HFFc6 (cell line): Measurements from ENCODE around the gene TBX15. TPM values are rescaled to one million over a fixed set of nuclear protein-coding genes. Genes with fewer than 3 reads are reported as not detected.

ENCODE experiments used
- DNase-seq: peaks from one replicate; pipeline ENCODE4 v3.0.0-alpha.2; 2018
- H3K27ac Mint-ChIP-seq: 2 replicates; pipeline ENCODE4 v1.8.0; 2020; ENCODE audit warnings: mild to moderate bottlenecking, mixed read lengths
- H3K27me3 Mint-ChIP-seq: 2 replicates; pipeline ENCODE4 v1.8.0; 2021; ENCODE audit warnings: mild to moderate bottlenecking, moderate library complexity, mixed read lengths; ENCODE audit not compliant: insufficient read depth
- H3K36me3 Mint-ChIP-seq: 2 replicates; pipeline ENCODE4 v1.8.0; 2021; ENCODE audit warnings: low read depth, mixed read lengths
- H3K4me1 Mint-ChIP-seq: 2 replicates; pipeline ENCODE4 v1.8.0; 2020; ENCODE audit warnings: low read depth, mixed read lengths
- H3K4me3 Mint-ChIP-seq: 2 replicates; pipeline ENCODE4 v1.8.0; 2020; ENCODE audit warnings: mild to moderate bottlenecking, moderate library complexity, mixed read lengths
- H3K9me3 Mint-ChIP-seq: 2 replicates; pipeline ENCODE4 v1.8.0; 2020; ENCODE audit warnings: mild to moderate bottlenecking, mixed read lengths
- total RNA-seq, 6 experiments: library from RNA; stranded (reverse); fragmentation: NEBNext Ultra II Directional; extraction: Animal tissue kit (Norgen Biotek cat#: 25700); gene quantifications; 2 replicates in 1 of 6; 3 replicates in 5 of 6; pipeline ENCODE4 v1.2.3, GENCODE V29; 2021
- TF ChIP-seq, protein P1 (sequence below): fragments of 200-600 bp; sonication (generic); IDR thresholded peaks from 2 replicates; pipeline ENCODE4 v1.5.0; 2021; ENCODE audit warnings: antibody characterized with exemption, mild to moderate bottlenecking

The TBX15 gene
- total RNA-seq, 6 experiments from 2014 or later, result 5.3 to 12.2 (median 10.0) TPM

DNA sequence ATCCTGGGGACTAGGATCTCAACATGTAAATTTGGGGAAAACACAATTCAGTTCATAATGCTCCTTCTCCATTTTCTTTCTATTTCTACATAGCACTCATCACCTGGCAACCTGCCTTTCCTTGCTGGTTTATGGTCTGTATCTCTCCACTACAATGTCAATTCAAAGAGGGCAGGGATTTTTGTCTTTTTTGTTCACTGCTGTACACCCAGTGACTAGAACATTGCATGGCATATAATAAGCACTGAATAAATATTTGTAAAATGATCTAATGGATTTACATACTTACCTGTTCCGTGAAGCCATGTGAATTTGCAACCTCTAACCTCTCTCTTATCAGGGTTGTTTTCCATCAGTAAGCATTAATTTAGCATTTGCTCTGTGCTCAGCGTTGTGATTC is 27.4 kb upstream of the TBX15 start:
- no peak for DNase-seq
- Mint-ChIP-seq H3K9me3 (no peaks in the 10 kb centered on the region), H3K27ac (no peak overlapping the region), H3K4me1 (peaks cover 6% of the 10 kb centered on the region), H3K36me3 (peaks cover 4% of the 10 kb centered on the region; the same call in 1 of the 2 replicates), H3K27me3 (peaks cover 1% of the 10 kb centered on the region; the same call in 1 of the 2 replicates), H3K4me3 (no peak overlapping the region)
- TF ChIP-seq, protein P1, sequence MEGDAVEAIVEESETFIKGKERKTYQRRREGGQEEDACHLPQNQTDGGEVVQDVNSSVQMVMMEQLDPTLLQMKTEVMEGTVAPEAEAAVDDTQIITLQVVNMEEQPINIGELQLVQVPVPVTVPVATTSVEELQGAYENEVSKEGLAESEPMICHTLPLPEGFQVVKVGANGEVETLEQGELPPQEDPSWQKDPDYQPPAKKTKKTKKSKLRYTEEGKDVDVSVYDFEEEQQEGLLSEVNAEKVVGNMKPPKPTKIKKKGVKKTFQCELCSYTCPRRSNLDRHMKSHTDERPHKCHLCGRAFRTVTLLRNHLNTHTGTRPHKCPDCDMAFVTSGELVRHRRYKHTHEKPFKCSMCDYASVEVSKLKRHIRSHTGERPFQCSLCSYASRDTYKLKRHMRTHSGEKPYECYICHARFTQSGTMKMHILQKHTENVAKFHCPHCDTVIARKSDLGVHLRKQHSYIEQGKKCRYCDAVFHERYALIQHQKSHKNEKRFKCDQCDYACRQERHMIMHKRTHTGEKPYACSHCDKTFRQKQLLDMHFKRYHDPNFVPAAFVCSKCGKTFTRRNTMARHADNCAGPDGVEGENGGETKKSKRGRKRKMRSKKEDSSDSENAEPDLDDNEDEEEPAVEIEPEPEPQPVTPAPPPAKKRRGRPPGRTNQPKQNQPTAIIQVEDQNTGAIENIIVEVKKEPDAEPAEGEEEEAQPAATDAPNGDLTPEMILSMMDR, result no peak

DNA sequence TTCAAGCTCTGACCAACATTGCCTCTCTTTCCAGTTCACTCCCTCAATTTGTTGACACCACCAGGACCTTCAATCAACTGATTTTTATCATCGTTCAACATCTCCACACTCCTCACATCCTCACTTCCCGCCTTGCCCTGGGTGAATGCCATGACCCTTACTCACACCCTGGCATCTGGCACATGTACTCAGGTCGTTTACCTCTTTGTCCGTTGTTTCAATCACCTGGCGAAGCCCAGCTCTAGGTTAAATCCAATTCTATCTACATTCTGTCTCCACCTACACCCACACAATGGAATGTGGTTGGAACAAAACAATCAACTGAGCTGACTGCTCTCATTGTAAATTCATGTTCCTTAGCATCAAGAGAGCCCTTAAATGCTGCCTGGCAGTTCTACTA is 24.2 kb upstream of the TBX15 start:
- Mint-ChIP-seq H3K4me3 (no peak overlapping the region), H3K4me1 (peaks cover 23% of the 10 kb centered on the region), H3K9me3 (no peaks in the 10 kb centered on the region), H3K27ac (no peak overlapping the region), H3K36me3 (no peaks in the 10 kb centered on the region), H3K27me3 (no peaks in the 10 kb centered on the region)
- TF ChIP-seq, protein P1, result no peak
- no peak for DNase-seq

DNA sequence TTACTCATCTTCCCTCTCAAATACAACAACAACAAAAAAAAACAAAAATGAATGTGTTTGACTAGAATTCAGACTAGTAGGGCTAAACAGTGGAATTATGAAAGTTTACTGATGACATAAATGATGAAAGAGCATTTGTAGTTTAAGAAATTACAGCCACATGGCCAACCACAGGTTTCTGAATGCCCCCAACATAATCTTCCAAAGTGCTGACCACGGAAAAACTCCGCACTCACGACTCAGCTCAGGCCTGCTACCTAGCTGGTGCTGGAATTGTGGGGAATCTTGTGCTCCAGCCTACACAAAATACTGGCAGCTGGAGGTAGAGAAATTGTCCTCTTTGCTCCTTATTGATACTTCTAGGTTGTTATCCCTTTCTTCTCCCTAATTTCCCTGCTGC is 23.6 kb upstream of the TBX15 start:
- no peak for DNase-seq
- no peaks in the 10 kb centered on the region for H3K27me3 Mint-ChIP-seq
- no peak overlapping the region for H3K27ac Mint-ChIP-seq
- no peaks in the 10 kb centered on the region for H3K9me3 Mint-ChIP-seq
- TF ChIP-seq, protein P1, result no peak
- H3K4me3 Mint-ChIP-seq, result no peak overlapping the region
- peaks cover 23% of the 10 kb centered on the region for H3K4me1 Mint-ChIP-seq
- H3K36me3 Mint-ChIP-seq, result no peaks in the 10 kb centered on the region

DNA sequence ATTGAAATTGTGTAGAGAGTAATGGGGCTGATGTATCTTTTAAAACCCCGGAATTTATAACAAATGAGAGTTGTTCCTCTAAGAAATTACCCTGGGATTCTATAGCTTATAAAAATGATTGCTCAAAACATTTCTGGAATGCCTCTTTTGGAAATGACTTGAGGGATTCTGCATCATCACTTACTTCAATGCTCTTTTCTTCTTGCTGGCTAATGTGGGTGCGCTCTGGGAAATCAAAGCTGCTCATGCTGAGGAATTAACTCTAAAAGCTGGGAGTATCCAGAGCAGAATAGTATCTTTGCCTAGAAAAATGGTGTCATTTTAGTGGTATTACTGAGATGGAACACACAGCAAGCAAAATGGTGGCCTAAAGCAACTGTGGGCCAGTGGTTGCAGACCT is 23.0 kb upstream of the TBX15 start:
- no peaks in the 10 kb centered on the region for H3K9me3 Mint-ChIP-seq
- no peak for DNase-seq
- H3K27me3 Mint-ChIP-seq, result no peaks in the 10 kb centered on the region
- no peak overlapping the region for H3K4me3 Mint-ChIP-seq
- H3K27ac Mint-ChIP-seq, result no peak overlapping the region
- H3K36me3 Mint-ChIP-seq, result no peaks in the 10 kb centered on the region
- TF ChIP-seq, protein P1, result no peak
- H3K4me1 Mint-ChIP-seq, result peaks cover 23% of the 10 kb centered on the region

DNA sequence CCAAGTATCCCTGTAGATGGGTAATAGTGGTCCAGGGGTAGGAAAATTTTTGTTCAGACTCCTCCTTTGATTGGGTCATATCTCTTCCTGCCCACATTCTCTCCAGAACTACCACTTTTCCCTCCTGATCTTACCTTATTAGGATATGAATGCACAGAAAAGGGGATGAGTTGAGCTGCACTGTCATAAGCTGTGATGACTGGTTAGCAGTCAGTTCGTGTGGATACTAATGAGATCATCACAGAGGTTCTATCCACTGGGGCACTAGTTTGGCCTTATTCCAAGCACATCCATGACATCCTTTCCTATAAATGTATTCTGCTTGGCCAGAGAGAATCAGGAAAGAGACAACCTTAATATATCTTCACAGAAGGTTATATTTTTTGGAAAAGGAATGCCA is 22.1 kb upstream of the TBX15 start:
- H3K27ac Mint-ChIP-seq, result no peak overlapping the region
- H3K4me3 Mint-ChIP-seq, result no peak overlapping the region
- H3K4me1 Mint-ChIP-seq, result peaks cover 23% of the 10 kb centered on the region
- no peaks in the 10 kb centered on the region for H3K36me3 Mint-ChIP-seq
- TF ChIP-seq, protein P1, result no peak
- 0 out of 2 replicates have a peak, but pooled peaks cover 3% of the 10 kb centered on the region for H3K9me3 Mint-ChIP-seq
- DNase-seq, result peak; percentile 32
- no peaks in the 10 kb centered on the region for H3K27me3 Mint-ChIP-seq

DNA sequence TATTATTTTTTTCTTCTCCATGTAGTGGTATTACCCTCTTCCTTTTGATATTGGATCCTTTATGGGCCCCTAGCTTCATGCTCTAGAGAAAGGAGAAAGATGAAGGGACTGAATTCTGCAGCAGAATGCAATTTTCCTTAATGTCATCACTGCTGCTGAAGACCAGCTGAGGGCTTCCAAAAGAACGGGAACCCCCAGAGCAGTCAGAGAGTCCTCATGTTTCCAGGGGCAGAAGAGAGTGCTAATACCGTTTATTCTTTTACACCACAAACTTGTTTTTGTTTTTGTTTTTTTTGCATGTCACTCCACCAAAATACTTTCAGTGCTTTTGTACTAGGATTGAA is 21.1 kb upstream of the TBX15 start:
- DNase-seq, result no peak
- Mint-ChIP-seq H3K27ac (peak overlapping the region; percentile 76), H3K4me3 (peak overlapping the region; percentile 78)

More for the DNA sequence above, 21.1 kb upstream of the TBX15 start:
- TF ChIP-seq, protein P1, result no peak
- H3K36me3 Mint-ChIP-seq, result no peaks in the 10 kb centered on the region
- 0 out of 2 replicates have a peak, but pooled peaks cover 3% of the 10 kb centered on the region for H3K9me3 Mint-ChIP-seq
- H3K27me3 Mint-ChIP-seq, result no peaks in the 10 kb centered on the region
- H3K4me1 Mint-ChIP-seq, result peaks cover 23% of the 10 kb centered on the region
